Activated CD4-positive, alpha-beta T cell treated with anti-CD3 and anti-CD28 coated beads, Interleukin-2, amount 50 U/mL, for 48 hours (primary cell): ENCODE data around the gene CUL4B.
"Not testable (repeated sequence)": the region's sequence is repeated elsewhere in the genome, so short reads cannot be mapped to it uniquely, and the experiment has no call there.

ENCODE experiments used
- DNase-seq, 2 experiments: peaks; one replicate each; pipeline ENCODE4 v3.0.0-alpha.2; 2020

The CUL4B gene

DNA sequence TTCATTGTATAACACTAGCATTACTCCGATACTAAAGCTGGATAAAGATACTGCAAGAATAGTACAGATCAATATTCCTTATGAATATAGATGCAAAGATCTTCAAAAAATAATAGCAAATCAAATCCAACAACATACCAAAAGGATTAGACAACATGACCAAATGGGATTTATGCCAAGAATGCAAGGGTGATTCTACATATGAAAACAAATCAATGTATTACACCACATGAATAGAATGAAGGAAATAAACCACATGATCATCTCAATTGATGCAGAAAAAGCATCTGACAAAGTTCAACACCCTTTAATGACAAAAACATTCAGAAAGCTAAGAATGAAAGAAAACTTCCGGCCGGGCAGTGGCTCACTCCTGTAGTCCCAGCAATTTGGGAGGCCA lies 42.8 kb downstream of the CUL4B start:
- DNase-seq: no peak

DNA sequence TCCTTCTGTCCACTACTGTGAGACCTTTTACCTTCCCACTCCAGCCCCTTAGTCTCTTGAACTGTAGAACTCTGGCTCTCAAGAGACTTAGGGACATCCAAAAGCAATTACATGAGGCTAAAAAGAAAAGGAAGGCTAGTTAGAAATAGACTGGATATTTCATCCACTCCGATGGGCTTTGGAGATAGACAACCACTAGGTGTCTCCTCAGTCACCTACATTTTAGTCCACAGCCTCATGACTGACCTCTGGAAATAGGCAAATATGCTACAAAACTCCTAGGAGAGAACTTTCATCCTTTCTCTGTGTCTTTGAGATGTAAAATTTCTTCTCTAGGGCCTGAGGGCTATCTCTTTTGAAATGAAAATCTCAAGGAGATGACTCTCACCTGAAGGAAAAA lies 46.5 kb downstream of the CUL4B start:
- DNase-seq: no peak

DNA sequence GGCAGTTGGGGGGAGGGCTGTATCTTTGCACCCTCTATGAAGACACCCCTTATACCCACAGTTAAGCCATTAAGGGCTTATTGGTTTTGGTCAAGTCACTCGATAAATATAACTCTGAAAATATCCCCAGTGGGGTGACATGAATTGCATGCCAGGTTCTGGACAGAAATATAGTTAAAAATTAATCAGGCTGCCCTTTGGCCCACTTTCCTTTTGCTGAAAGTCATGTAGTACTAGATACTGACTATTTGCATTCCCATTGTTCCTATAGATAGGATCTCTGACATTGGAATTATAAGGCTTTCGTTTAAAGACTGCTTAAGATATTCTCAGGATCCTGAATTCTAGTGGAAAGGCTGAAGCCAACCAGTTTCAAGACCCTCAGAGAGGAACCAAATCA lies 48.1 kb downstream of the CUL4B start:
- DNase-seq: no peak

DNA sequence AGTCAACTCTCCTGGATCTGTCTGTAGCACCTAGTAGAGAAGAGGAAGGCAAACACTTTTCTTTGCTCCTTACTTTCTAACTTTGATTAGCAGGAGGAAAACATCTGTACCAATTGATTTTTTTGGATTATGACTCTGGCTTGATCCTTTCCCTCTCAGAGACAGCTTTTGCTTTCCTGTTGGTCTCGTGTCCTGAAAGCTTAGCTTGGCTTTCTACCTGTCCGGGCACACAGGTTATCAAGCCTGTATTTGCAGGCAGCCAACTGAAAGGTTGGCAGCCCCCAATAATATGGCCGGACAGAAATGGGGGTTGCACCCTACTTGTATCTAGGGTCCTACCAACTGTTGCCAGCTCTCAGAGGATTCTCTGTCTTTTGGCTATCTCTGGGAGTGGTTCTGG lies 48.5 kb downstream of the CUL4B start:
- no peak for DNase-seq

DNA sequence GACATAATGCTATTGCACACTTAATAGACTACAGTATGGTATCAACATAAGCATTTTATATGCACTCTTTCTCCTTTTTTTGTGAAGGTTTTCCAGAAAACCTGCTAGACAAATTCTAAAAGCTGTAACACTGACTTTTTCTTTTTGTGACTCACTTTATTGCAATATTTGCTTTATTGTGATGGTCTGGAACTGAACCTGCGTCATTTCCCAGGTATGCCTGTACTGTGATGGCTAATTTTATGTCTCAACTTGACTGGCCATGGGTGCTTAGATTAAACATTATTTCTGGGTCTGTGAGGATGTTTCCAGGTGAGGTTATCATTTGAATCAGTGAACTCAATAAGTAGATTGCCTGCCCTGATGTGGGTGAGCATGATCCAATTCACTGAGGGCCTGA lies 56.2 kb downstream of the CUL4B start:
- no peak for DNase-seq

DNA sequence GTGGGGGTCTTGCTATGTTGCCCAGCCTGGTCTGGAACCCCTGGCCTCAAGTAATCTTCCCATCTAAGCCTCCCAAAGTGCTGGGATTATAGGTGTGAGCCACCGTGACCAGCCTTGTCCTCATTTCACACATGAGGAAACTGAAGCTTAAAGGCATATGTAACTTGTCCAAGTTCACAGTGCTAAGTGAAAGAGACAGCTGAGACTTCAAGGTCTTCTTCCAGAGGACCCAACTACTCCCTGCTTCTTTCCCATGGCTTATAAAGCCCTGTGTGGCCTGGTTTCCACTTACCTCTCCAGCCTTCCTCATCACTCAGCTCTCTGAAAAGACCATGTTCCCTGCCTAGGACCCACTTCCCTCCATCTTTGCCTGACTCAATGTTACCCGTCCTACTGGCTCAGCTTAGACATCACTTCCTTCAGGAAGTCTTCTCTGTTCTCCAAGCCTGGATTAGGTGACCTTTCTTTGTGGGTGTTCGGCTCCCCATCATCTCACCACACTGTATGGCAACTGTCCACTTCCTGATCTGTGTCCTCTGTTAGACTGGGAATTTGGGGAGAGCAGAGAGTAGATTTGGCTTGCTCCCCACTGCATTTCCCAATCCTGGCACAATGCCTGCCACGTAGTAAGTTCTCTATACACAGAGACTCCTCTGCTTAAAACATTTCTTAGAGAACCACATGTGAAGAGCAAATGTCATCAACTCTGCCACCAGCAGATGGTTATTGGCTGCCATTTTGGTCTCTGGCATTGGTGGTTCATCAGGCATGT lies 61.3 kb downstream of the CUL4B start:
- no peak for DNase-seq

DNA sequence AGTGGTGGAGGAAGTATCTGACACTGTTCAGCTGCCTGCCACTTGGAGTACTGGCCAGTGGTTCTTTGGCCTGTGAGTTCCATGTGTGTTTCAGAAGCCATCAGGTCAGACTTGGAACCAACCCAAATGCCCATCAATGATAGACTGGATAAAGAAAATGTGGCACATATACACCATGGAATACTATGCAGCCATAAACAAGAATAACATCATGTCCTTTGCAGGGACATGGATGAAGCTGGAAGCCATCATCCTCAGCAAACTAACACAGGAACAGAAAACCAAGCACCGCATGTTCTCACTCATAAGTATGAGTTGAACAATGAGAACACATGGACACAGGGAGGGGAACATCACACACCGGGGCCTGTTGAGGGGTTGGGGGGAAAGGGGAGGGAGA lies 70.6 kb downstream of the CUL4B start:
- DNase-seq: not testable (repeated sequence)

DNA sequence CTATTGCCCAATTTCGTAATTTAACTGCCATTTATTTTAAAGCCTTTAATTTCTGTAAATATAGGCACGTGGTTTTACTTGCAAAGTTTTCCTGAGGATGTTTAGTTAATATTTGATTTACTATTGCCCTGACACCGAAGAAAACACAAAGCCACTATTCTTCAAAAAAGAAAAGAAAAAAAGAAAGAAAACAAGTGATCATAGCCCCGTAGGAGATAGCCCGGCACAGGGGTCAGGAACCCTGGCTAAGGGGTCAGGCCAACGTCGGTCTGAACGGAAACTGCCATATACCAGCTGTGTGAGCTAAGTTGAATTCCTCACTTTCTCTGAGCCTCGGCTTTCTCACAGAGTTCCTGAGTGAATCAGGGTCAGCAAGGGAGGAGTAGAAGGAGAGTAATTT lies 74.0 kb downstream of the CUL4B start:
- DNase-seq: no peak

DNA sequence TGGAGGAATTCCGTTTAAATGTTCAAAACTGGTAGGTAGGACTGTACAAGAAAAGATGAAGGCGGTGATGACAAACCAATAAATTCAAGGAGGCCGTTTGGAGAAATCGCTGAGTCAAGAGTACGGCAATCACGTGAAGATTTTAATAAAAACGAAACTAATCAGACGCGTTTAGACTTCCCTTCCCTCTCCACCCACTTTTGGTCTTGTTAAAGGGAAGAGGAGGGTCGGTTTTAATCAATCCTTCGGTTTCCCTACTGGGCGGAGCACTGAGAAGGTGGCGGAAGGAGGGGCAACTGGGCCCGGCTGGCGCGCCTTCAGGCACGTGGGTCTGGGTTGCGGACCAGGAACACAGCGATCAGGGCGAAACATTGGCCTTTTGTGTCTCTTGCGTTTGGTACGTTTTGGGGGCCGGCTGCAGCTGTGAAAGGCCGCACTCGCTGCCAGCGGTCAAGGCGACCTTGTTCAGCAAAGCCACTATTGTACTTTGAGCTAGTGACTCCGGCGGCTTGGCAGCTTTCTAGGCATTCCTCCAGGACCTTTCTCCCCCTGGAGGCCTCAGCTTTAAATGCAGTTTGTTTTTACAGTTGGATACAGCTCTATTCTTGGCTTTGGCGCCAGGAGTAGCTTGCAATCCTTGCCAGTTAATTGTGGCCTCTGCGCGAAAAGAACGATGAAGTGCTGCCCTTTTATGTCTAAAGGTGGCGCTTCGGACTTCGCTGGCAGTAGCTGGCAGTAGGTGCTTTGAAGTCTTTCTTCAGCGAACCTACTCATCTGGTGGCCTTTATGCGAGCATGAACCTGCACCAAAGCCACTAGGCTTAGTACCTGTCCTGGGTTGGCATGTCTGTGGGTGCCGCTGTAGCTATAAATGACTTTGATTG lies 74.9 kb downstream of the CUL4B start:
- DNase-seq: peak; percentile 50 to 62

DNA sequence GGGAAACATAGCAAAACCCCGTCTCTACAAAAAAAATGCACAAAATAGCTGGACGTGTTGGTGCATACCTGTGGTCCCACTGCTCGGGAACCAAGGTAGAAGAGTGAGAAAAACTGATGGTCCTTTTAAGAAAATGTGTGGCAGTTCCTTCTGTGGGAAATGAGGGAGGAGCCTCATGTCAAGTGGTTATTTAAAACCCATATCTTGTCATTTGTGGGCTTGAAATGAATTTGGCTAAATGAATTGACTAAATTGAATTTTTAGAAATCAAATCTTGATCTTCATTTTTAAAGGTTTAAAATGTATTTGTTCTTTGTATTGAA lies 75.5 kb downstream of the CUL4B start:
- no peak for DNase-seq

DNA sequence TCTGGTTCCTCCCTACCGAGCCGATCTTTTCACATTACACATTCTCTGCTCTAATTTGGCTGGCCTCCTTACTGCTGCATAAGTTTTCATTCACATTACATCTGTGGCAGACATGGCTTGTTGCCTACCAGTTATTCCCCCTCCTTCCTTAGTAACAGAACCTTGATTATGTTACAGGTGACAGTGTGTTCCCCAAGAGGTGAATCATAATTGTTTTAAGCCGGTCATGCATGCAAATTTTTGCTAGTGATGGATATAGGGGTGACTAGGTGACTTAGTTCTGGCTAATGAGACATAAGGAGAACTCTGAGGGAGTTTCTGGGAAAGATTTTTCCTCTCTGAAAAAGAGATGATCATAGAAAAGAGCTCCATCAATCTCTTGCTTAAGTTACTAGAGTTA lies 83.3 kb downstream of the CUL4B start:
- no peak for DNase-seq

DNA sequence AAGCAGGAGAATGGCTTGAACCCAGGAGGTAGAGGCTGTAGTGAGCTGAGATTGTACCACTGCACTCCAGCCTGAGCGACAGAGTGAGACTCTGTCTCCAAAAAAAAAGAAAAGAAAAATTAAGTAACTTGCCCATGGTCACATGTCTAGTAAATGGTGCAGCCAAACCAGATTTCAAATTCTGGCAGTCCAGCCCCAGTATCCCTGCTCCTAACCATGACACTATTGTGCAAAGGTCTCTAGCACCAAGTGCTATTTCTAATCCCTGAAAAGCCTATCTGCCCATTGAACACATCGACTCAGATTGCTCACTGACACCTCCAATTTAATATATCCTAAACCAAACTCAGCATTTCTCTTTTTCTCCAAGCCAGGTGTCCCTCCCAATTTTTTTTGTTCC lies 84.0 kb downstream of the CUL4B start:
- no peak for DNase-seq

DNA sequence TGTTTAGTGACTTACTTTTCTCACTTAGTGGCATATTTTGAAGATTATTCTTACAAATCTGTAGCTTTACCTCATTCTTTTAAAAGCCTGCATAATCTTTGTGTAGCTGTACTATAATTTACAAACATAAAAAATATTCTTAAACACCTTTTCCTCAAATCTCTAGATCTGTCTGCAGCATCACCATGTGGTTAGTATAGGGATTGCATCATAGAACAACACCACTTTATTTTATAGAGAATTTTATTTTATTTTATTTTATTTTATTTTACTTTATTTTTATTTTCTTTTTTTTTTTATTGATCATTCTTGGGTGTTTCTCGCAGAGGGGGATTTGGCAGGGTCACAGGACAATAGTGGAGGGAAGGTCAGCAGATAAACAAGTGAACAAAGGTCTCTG lies 85.3 kb downstream of the CUL4B start:
- DNase-seq: not testable (repeated sequence)
